Tibial artery (tissue), 4 donors: ENCODE measurements around the gene SAMD10.
A peak's percentile ranks its signal among the peaks of the same experiment; 100 is the strongest.

Source experiments
- DNase-seq, 2 donors: peaks; one replicate each; pipeline ENCODE4 v3.0.0-alpha.2; 2019
- H3K27ac ChIP-seq, 2 donors: fragments of 200-600 bp; sonication (generic) in 1 of 2; 1 replicate in 1 of 2; 2 replicates in 1 of 2; pipeline ENCODE4 v1.5.1; 2018 to 2019; ENCODE audit warnings: mild to moderate bottlenecking in 1 of 2
- H3K27me3 ChIP-seq, 2 donors: fragments of 200-600 bp; sonication (generic) in 1 of 2; one replicate each; pipeline versions ENCODE4 v1.5.1 to v1.6.0; 2016 to 2019
- H3K36me3 ChIP-seq, 3 donors: fragments of 200-600 bp; sonication (generic) in 2 of 3; one replicate each; pipeline ENCODE4 v1.5.1; 2016 to 2019; ENCODE audit warnings: mild to moderate bottlenecking in 2 of 3
- H3K4me1 ChIP-seq, 4 donors: fragments of 200-600 bp; sonication (generic) in 2 of 4; 1 replicate in 3 of 4; 2 replicates in 1 of 4; pipeline ENCODE4 v1.5.1; 2016 to 2019
- H3K4me3 ChIP-seq, 2 donors: fragments of 200-600 bp; sonication (generic) in 1 of 2; 1 replicate in 1 of 2; 2 replicates in 1 of 2; pipeline ENCODE4 v1.5.1; 2018 to 2019; ENCODE audit warnings: mild to moderate bottlenecking in 2 of 2
- H3K9me3 ChIP-seq, 3 donors: fragments of 200-600 bp; sonication (generic) in 1 of 3; one replicate each; pipeline ENCODE4 v1.5.1; 2016 to 2019
- intact Hi-C: fragments of 100-400 bp; cut with DNase I; formaldehyde crosslinking; loops from one replicate; pipeline ENCODE4 v1.15.0; 2023; ENCODE audit warnings: low total_unique reads
- TF ChIP-seq, protein P1 (sequence below), 2 experiments: fragments of 200-600 bp in 1 of 2; fragments of 450-650 bp in 1 of 2; IDR thresholded peaks; one replicate each; pipeline ENCODE4 v1.5.1; 2017 to 2019; ENCODE audit warnings: antibody characterized with exemption in 2 of 2, mild to moderate bottlenecking in 1 of 2, moderate library complexity in 1 of 2

The SAMD10 gene

DNA sequence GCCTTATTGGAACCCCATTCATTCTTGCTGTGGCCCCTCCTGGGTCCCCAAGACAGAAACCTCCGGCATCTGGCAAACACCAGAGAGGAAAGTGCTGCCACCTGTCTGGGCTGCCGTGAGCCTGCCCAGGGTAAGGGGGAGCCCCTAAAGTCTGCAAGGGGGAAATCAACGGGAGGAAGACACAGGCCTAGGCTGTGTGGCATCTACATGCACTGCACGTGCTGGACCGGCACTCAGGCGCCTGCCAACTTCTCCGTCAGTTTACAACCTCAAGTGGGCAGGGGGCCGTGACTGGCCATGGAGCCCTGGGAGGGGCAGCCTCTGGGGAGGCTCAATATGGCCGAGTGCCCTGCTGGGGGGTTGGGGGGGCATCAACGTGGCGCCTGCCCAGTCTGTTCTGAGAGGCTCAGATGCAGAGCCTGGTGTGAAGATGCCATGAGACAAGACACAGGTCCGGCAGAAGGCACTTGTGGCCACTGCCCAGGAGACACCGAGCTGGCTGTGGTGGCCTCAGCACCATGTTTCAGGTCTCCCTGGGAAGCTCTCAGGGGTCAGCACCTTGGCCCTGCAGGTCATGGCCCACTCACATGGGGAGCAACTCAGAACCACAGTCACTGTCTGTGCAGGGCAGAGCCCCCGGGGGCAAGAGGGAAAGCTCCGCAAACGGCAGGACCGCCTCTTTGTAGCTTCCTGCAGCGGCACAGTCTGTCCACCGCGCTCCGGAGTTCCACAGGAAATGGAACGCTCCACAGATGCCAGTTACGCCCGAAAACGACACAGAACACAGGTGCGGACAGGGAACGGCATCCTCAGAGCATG is 31.6 kb downstream of the SAMD10 start:
- Histone ChIP-seq H3K27ac (peak overlapping the region; percentile 68 to 75), H3K27me3 (no peaks in the 10 kb centered on the region), H3K9me3 (no peaks in the 10 kb centered on the region), H3K4me3 (no peak overlapping the region), H3K4me1 (peaks cover 0 to 65% (median 51%) of the 10 kb centered on the region in 4 donors), H3K36me3 (peaks cover 28 to 38% (median 36%) of the 10 kb centered on the region in 3 donors)
- intact Hi-C loops: no loop called here
- TF ChIP-seq, protein P1, sequence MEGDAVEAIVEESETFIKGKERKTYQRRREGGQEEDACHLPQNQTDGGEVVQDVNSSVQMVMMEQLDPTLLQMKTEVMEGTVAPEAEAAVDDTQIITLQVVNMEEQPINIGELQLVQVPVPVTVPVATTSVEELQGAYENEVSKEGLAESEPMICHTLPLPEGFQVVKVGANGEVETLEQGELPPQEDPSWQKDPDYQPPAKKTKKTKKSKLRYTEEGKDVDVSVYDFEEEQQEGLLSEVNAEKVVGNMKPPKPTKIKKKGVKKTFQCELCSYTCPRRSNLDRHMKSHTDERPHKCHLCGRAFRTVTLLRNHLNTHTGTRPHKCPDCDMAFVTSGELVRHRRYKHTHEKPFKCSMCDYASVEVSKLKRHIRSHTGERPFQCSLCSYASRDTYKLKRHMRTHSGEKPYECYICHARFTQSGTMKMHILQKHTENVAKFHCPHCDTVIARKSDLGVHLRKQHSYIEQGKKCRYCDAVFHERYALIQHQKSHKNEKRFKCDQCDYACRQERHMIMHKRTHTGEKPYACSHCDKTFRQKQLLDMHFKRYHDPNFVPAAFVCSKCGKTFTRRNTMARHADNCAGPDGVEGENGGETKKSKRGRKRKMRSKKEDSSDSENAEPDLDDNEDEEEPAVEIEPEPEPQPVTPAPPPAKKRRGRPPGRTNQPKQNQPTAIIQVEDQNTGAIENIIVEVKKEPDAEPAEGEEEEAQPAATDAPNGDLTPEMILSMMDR (IDR thresholded peaks at IDR 0.05): no peak
- peak in 1 of 2 donors; percentile 72 for DNase-seq

DNA sequence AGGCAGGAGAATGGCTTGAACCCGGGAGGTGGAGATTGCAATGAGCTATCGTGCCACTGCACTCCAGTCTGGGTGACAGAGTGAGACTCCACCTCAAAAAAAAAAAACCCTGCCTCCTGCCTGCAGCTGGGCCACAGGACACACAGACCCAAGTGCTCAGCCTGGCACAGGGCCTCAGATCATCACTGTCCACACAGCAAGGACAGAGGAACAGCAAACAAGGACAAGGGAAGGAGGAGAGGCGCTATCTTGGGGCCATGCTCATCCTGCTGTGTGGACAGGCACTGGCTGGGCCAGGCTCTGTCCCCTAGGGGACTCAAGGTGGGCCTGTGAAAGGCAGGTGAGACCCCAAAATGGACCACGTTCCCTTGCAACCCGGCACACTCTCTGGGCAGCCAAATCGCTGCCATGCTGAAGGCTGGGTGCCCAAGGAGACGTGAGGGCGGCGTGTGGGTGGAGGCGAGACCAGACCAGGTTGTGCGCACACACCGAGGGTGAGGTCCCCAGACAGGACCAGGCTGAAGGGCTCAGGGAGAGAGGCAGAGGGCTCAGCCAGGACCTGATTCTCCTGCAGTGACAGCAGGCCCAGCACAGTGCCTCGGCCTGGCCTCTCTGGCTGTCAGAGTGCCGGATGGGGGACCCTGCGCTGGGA is 32.3 kb downstream of the SAMD10 start:
- peaks cover 28 to 41% (median 40%) of the 10 kb centered on the region in 3 donors for H3K36me3 ChIP-seq
- H3K4me3 ChIP-seq: no peak overlapping the region
- no peak for DNase-seq
- intact Hi-C loops: no loop called here
- peak overlapping the region in 1 of 2 donors; percentile 68 for H3K27ac ChIP-seq
- no peaks in the 10 kb centered on the region for H3K9me3 ChIP-seq
- TF ChIP-seq, protein P1 (IDR thresholded peaks at IDR 0.05): no peak
- H3K4me1 ChIP-seq: peaks cover 0 to 58% (median 46%) of the 10 kb centered on the region in 4 donors
- H3K27me3 ChIP-seq: no peaks in the 10 kb centered on the region

DNA sequence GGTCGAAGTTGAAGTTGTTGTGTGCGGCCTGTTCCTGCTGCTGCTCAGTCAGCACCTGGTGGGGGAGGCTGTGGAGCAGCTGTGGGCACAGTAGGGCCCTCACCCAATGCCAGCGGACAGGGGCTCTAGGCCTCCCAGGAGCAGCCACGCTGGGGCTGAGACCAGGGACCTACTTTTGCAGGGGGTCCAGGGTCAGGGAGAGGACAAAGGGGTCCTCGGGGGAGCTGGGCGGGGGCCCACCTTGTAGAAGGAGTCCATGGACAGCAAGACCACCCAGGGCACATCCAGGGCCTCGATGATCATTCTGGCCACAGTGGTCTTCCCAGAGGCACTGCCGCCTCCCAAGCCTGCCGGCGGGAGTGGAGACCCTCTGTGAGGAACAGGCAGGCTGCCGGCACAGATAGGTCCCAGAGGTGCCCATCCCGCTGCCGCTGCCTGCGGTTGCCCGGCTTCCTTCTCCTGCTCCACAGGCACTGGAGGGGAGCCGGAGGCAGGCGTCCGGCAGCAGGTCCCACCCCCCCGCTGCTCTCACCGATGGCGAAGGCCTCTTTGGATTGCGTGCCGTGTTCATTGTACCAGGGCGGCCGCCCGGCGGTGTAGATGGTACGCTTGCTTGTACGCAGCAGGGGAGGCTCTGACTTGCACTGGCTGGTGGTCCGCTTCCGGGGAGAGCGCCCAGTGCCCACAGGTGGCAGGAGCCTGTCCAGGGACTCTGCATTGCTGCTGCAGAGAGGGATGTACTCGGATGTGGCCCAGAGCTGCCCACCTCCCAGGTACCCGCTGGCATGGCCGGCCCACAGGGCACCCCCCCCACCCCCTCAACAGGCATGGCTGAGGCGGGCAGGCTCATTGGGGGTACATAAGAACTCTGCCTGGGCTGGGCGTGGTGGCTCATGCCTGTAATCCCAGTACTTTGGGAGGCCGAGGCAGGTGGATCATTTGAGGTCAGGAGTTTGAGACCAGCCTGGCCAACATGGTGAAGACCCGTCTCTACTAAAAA is 33.2 kb downstream of the SAMD10 start:
- DNase-seq: no peak
- H3K27ac ChIP-seq: no peak overlapping the region

DNA sequence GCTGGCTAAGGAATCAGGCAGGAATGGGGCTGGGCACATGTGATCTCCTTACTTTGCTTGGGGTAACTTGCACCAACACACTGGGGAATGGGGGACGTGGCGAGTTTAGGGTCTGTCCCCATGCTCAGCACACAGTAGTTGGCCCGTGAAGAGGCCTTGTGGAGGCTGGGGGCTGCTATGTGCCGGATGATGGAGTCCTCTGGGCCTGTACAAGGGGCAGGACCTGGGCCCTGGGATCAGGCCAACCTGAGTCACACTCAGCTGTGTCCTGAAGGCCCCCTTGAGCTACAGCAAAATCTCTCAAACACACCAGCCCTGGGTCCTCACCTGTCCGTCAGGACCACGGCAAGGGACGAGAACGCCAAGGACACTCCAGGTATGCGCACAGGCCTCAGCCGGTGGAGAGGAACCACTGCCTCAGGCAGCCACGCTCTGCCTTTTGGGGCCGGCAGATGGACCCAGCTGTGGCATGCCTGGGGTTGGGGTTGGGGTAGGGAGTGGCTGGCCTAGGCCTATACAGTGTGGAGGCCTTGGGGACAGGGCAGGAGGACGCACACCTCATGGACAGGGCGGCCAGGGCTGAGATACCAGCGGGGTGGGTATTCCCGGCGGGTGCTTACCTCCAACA is 34.3 kb downstream of the SAMD10 start:
- Histone ChIP-seq H3K36me3 (peaks cover 37 to 56% (median 54%) of the 10 kb centered on the region in 3 donors), H3K4me1 (peaks cover 0 to 38% (median 26%) of the 10 kb centered on the region in 4 donors), H3K9me3 (no peaks in the 10 kb centered on the region), H3K4me3 (no peak overlapping the region), H3K27me3 (no peaks in the 10 kb centered on the region), H3K27ac (no peak overlapping the region)
- DNase-seq: no peak
- TF ChIP-seq, protein P1 (IDR thresholded peaks at IDR 0.05): no peak
- intact Hi-C loops: no loop called here

More for the DNA sequence above, 33.2 kb downstream of the SAMD10 start:
- peaks cover 0 to 49% (median 37%) of the 10 kb centered on the region in 4 donors for H3K4me1 ChIP-seq
- intact Hi-C loops: no loop called here
- peaks cover 28 to 45% (median 43%) of the 10 kb centered on the region in 3 donors for H3K36me3 ChIP-seq
- no peak overlapping the region for H3K4me3 ChIP-seq
- TF ChIP-seq, protein P1 (IDR thresholded peaks at IDR 0.05): no peak
- H3K9me3 ChIP-seq: no peaks in the 10 kb centered on the region
- no peaks in the 10 kb centered on the region for H3K27me3 ChIP-seq
